ENCODE results near the gene SOWAHC. TPM values are rescaled to one million over a fixed set of nuclear protein-coding genes. Genes with fewer than 3 reads are reported as not detected.
"Not testable (repeated sequence)": the region's sequence is repeated elsewhere in the genome, so short reads cannot be mapped to it uniquely, and the experiment has no call there.

SOWAHC gene
- total RNA-seq, 1 donor from 2014 or later, result 2.4 TPM

- DNase-seq (ENCODE audit: low spot score); intact Hi-C loops (cut with DNase I): not testable (repeated sequence)
These were observed 25.8 kb downstream of the SOWAHC start for GRCh38 chr2:109640000-109640399.

DNA sequence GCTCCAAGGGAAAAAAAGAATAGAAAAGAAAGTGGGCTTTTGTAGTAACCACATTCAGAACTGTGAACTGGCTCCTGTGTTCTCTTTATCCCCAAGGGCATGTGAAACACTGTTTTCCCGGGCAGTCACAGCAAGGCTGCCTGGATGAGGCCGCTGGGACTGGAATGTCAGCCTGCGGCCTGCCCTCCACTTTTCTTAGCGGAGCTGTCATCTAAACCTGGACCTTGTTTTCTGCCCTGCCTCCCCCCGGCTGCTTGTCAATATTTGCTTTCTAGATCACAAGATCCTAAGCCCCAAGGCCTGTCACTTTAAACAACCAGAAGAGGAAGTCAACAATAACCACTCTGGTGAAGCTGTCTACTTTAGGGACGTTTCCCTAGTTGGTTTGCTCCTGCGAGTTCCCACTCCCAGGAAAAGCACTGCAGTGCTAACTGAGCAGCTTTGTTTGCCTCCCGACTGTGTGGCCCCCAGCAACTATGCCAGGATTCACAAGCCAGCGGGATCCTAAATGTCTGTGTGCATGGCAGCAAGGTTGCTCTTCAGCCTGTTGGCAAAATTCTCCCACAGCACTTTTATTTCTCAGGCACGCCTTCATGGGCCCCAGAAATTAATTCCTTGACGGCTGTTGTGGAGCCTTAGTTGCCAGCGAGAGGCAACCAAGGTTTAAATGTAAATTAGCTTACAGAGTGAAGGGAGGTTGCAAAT lies 30.6 kb downstream of the SOWAHC start:
- intact Hi-C loops (cut with DNase I), result no loop called here
- no peak for DNase-seq (ENCODE audit: low spot score)

DNA sequence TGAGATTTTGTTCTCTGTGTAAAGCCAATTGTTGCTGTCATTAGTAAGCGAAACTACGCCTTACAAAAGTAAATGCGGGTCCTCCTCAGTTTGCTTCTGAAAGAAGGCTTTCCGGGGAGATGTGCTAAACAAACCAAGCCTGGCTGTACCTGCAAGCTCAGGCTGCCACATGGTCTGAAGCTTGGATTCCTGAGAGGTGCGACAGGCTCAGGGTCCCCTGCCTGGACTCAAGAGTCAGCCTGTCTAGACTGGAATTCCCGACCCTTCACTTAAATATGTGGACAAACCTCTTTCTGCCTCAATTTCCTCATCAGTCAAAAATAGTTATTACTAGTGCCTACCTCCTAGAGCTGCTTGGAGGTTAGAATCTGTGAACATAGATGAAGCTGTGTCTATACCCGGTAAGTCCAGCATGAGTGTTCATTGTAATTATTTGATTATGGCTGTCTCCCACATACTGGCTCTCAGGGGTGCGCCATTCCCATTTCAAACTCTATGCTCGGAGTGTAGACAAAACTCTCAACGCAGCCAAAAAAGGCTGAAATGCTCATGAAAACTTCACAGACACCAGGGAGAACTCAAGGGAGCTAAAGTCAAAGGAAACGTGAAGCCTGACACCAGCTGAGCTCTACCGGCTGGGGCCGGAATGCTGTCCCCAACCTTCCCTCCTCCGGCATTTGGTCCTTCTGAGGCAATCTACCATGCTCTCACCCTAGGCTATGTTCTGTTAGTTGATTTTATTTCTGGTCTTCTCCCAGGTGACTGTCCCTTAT lies 31.4 kb downstream of the SOWAHC start:
- intact Hi-C loops (cut with DNase I), result no loop called here
- no peak for DNase-seq (ENCODE audit: low spot score)

DNA sequence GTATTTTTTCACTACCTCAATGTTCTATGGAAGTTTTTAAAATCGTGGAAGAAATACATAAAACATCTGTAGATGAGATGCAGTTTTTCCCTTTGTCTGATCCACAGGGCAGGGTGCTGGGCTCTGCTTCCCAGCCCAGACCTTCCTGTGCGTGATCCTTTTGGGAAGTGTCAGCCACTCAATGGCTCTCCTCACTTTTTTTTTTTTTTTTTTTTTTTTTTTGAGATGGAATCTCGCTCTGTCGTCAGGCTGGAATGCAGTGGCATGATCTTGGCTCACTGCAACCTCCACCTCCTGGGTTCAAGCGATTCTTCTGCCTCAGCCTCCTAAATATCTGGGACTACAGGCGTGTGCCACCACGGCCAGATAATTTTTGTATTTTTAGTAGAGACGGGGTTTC lies 32.8 kb downstream of the SOWAHC start:
- intact Hi-C loops (cut with DNase I), result no loop called here
- DNase-seq (ENCODE audit: low spot score), result peak; percentile 4

GRCh38 chr2:109647636-109648035 lies 33.5 kb downstream of the SOWAHC start:
- intact Hi-C loops (cut with DNase I), result no loop called here
- peak; percentile 39 for DNase-seq (ENCODE audit: low spot score)

DNA sequence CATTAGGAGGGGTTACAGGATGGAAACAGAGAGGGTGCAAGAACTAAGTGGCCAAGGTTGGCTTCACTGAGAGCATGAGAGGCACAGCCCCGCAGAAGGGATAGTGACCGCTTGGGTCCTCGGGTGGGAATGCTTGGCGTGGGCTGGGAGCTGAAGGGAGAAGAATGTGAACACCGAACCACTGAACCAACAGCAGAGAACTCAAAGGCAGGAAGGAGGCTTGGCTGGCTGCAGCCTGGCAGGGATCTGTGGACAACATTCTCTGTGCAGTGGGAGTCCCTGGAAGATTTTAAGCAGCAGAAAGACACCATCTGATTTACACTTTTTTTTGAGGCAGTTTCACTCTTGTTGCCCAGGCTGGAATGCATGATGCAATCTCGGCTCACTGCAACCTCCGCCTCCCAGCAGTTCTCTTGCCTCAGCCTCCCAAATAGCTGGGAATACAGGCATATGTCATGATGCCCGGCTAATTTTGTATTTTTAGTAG lies 33.9 kb downstream of the SOWAHC start:
- DNase-seq (ENCODE audit: low spot score), result no peak
- intact Hi-C loops (cut with DNase I), result no loop called here

DNA sequence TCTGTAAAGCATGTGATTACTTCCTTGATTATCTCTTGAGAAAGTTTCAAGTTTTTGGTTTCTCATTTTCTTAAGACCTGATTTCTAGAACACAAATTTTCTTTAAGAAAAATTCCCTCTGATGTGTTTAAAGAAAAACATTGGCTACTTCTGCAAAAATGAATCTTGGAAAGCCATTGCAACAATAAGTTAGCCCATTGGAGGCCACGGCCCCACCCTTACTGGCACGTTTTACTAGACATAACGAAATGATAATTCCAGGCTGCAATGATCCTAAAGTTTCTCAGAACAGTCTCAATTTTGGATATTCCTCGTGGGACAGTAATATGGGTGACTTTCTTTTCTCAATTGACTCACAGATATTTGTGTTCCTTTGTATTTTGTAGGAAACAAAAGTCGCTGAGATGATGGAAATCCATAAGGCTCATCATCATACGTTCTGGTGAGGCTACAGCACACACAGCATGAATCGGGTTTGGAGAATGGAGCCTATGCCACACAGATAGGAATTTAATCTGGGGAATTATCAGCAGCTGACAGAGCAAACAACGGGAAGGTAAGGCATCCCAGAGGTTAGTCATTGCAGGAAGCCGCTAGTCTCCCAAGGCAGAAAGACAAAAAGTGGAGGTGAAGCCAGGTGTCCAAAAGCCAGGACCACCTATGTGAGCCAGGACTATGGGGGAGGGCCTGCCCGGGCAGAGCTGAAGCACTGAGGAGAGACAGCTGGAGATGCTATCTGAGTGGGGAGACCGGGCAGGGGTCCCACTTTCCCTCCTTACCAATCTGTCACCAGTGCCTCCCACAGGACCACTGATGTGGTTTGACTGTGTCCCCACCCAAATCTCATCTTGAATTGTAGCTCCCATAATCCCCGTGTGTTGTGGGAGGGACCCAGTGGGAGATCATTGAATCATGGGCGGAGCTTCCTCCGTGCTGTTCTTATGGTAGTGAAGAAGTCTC lies 35.9 kb downstream of the SOWAHC start:
- intact Hi-C loops (cut with DNase I), result no loop called here
- DNase-seq (ENCODE audit: low spot score), result no peak

DNA sequence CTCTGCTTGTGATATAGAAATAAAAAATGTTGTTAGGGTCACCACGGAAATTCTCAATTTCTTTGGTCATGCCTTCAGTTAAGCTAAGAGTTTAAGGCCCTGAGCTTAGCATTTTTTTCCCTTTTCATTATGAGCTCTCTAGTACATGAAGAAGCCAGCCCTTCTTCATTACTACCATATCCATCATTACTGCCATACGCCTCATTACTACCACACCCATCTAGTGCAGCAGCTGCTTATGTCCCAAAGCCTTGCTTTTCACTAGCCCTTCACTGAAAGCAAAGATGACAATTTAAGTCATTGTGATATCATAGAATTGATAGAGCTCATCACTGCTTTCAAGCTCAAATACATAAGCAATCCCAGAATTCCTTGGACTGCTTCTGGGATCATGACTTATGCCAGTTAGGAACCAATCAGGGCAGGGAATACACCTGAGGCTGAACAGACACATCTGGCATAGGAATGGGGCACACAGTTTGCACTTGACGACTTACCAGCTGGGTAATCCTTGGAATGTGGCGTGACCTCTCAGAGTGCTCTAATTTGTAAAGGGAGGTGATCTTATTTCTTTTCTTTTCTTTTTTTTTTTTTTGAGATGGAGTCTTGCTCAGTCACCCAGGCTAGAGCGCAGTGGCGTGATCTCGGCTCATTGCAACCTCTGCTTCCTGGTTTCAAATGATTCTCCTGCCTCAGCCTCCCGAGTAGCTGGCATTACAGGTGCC lies 40.3 kb downstream of the SOWAHC start:
- intact Hi-C loops (cut with DNase I), result no loop called here
- no peak for DNase-seq (ENCODE audit: low spot score)

DNA sequence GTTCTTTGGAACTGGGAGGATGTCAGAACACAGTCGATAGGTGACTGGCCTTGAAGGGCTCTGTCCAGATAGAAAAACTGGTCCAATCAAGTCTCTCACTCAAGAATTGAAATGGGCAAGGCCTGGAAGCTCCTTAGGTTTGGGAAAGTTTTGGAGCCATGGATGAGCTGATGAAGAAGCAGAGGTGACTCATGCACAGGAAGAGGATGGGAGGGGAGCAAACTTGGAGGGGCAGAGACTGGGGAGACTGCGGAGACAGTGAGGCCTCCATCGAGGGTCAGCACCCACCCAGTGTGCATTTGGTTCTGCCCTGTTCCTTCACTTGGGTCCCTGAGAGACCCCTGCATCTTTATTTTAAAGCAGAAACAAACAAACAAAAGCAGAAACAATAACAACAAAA lies 41.1 kb downstream of the SOWAHC start:
- DNase-seq (ENCODE audit: low spot score), result no peak
- intact Hi-C loops (cut with DNase I), result no loop called here

DNA sequence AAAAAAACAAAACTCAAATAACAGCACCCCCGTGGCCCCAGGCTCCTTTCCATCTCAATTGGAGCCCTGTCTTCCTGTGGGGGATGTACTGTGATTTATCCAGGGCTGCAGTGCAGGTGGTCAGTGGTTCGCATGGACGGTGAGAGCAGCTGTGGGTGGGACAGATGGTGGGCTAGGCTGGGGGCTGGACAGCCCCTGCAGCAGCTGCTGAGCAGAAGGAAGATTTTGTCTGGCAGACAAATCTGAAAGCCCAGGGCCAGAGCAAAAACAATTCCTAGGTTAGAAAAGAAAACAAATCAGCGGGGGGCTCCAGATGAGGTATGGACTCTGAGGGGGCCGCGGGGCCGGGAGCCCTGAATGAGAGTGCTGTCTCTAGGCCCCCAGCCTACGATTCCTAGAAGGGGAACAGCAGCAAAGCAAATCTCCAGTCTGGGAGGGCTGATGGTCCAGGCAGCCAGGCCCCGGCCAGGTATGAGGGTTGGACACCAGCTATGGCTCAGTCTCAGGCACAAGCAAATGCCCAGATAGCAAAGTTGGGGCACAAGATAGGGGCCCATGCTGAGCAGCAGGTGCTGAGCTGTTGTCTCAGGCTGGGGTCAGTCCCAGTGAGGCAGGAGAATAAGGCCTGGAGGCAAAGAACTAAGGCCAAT lies 45.4 kb downstream of the SOWAHC start:
- intact Hi-C loops (cut with DNase I), result no loop called here
- no peak for DNase-seq (ENCODE audit: low spot score)

- no peak for DNase-seq (ENCODE audit: low spot score)
These were observed 46.1 kb downstream of the SOWAHC start for GRCh38 chr2:109660046-109660860.

GRCh38 chr2:109662889-109663288 lies 48.7 kb downstream of the SOWAHC start:
- intact Hi-C loops (cut with DNase I), result no loop called here
- DNase-seq (ENCODE audit: low spot score), result no peak

More at GRCh38 chr2:109660046-109660860, 46.1 kb downstream of the SOWAHC start:
- intact Hi-C loops (cut with DNase I), result no loop called here

DNA sequence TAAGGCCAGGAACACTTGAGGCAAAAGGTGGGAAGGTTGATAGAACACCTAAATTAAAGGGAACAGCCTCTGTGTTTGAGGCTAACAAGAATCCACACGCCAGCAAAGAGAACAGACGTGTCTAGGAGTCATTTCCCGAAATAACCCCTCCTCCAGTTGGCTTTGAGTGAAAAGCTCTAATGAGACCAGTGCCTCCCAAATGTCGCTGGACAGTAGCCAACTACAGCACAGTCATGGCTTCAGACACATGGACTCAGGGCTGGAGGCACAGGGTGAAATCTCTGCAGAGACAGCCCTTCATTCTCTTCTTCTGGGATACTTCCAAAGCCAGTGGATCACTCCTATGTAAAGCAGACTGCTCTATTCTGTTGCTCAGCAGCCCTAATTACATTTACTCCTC lies 49.6 kb downstream of the SOWAHC start:
- intact Hi-C loops (cut with DNase I), result no loop called here
- no peak for DNase-seq (ENCODE audit: low spot score)

- DNase-seq (ENCODE audit: low spot score), result no peak
- intact Hi-C loops (cut with DNase I), result no loop called here
These were observed 52.3 kb downstream of the SOWAHC start for GRCh38 chr2:109666466-109666865.

Data from cardiac septum (tissue), 1 donor.